SU-DHL-6 (cell line): ENCODE measurements around the gene RNASE4.

Experiments used
- CTCF ChIP-seq: fragments of 200-600 bp; sonication (generic); IDR thresholded peaks from one replicate; pipeline ENCODE4 v1.5.1; 2017; ENCODE audit warnings: antibody characterized with exemption, mild to moderate bottlenecking, low read length, moderate library complexity; ENCODE audit not compliant: insufficient read depth, poor library complexity, severe bottlenecking
- EZH2phosphoT487 ChIP-seq: fragments of 200-600 bp; sonication (generic), shearing (Covaris generic); conservative IDR thresholded peaks from 2 replicates; pipeline ENCODE4 v1.6.1; 2018; ENCODE audit warnings: mild to moderate bottlenecking, antibody characterized with exemption, low read length, moderate library complexity, mixed read lengths

GRCh38 chr14:20668969-20669368, 15.4 kb upstream of the RNASE4 start:
- TF ChIP-seq CTCF = no peak
- no peak for TF ChIP-seq EZH2phosphoT487
